NCI-H128 (cell line): Measurements from ENCODE around the gene SMYD3.

Experiments
- DNase-seq: peaks from one replicate; lab custom pipeline; 2025; ENCODE audit not compliant: unreplicated experiment; lab: John Stamatoyannopoulos, UW

The SMYD3 gene

GRCh38 chr1:245937316-245938045 lies 569.6 kb downstream of the SMYD3 start:
- DNase-seq: no peak

- no peak for DNase-seq
Observed at GRCh38 chr1:245934409-245934808, 572.7 kb downstream of the SMYD3 start.

- no peak for DNase-seq
Observed at GRCh38 chr1:245933431-245934045, 573.5 kb downstream of the SMYD3 start.

GRCh38 chr1:245932302-245932972 lies 574.6 kb downstream of the SMYD3 start:
- DNase-seq: no peak

- DNase-seq: no peak
Observed at GRCh38 chr1:245931450-245931849, 575.6 kb downstream of the SMYD3 start.

- DNase-seq: no peak
Observed at GRCh38 chr1:245929224-245929623, 577.9 kb downstream of the SMYD3 start.

- DNase-seq: no peak
Observed at GRCh38 chr1:245926888-245927287, 580.2 kb downstream of the SMYD3 start.

GRCh38 chr1:245923215-245923614 lies 583.9 kb downstream of the SMYD3 start:
- DNase-seq: no peak

GRCh38 chr1:245921417-245921816 lies 585.7 kb downstream of the SMYD3 start:
- no peak for DNase-seq

GRCh38 chr1:245917403-245917802 lies 589.7 kb downstream of the SMYD3 start:
- no peak for DNase-seq

GRCh38 chr1:245915841-245916240 lies 591.2 kb downstream of the SMYD3 start:
- no peak for DNase-seq

GRCh38 chr1:245915406-245915805 lies 591.7 kb downstream of the SMYD3 start:
- no peak for DNase-seq

GRCh38 chr1:245908543-245908942 lies 598.5 kb downstream of the SMYD3 start:
- no peak for DNase-seq

- no peak for DNase-seq
Observed at GRCh38 chr1:245906207-245906606, 600.9 kb downstream of the SMYD3 start.

GRCh38 chr1:245903851-245904250 lies 603.2 kb downstream of the SMYD3 start:
- DNase-seq: no peak

- no peak for DNase-seq
Observed at GRCh38 chr1:245901565-245901964, 605.5 kb downstream of the SMYD3 start.

GRCh38 chr1:245901037-245901436 lies 606.0 kb downstream of the SMYD3 start:
- no peak for DNase-seq

GRCh38 chr1:245898581-245898980 lies 608.5 kb downstream of the SMYD3 start:
- no peak for DNase-seq

- DNase-seq: no peak
Observed at GRCh38 chr1:245896258-245896657, 610.8 kb downstream of the SMYD3 start.

- DNase-seq: no peak
Observed at GRCh38 chr1:245895455-245895959, 611.6 kb downstream of the SMYD3 start.

- no peak for DNase-seq
Observed at GRCh38 chr1:245894843-245895242, 612.2 kb downstream of the SMYD3 start.

GRCh38 chr1:245893025-245893424 lies 614.1 kb downstream of the SMYD3 start:
- DNase-seq: no peak
